GM19240 (cell line): Measurements from ENCODE around the gene SEMA6B.
"Not testable (repeated sequence)": the region's sequence is repeated elsewhere in the genome, so short reads cannot be mapped to it uniquely, and the experiment has no call there.

ENCODE experiments used
- DNase-seq: peaks from one replicate; pipeline ENCODE4 v3.0.0; 2011; ENCODE audit warnings: low spot score; ENCODE audit not compliant: insufficient read length

SEMA6B gene

GRCh38 chr19:4528843-4529242 is 30.6 kb downstream of the SEMA6B start:
- DNase-seq, result no peak

GRCh38 chr19:4527377-4527776 is 32.1 kb downstream of the SEMA6B start:
- DNase-seq, result not testable (repeated sequence)

- no peak for DNase-seq
These were observed 33.9 kb downstream of the SEMA6B start for GRCh38 chr19:4525563-4526002.

- peak; percentile 57 for DNase-seq
These were observed 34.5 kb downstream of the SEMA6B start for GRCh38 chr19:4524808-4525562.

- no peak for DNase-seq
These were observed 36.0 kb downstream of the SEMA6B start for GRCh38 chr19:4523306-4524110.

- DNase-seq, result no peak
These were observed 37.0 kb downstream of the SEMA6B start for GRCh38 chr19:4522291-4523002.

GRCh38 chr19:4521888-4522242 is 37.6 kb downstream of the SEMA6B start:
- DNase-seq, result no peak

- DNase-seq, result no peak
These were observed 38.2 kb downstream of the SEMA6B start for GRCh38 chr19:4521170-4521887.

- DNase-seq, result no peak
These were observed 39.8 kb downstream of the SEMA6B start for GRCh38 chr19:4519521-4520277.

- no peak for DNase-seq
These were observed 40.4 kb downstream of the SEMA6B start for GRCh38 chr19:4519172-4519496.

GRCh38 chr19:4518345-4519171 is 40.9 kb downstream of the SEMA6B start, which contains the start of gene PLIN4:
Gene PLIN4 (minus strand): TSS chr19:4518486. CDS start chr19:4518272, 214 bp downstream.
- no peak for DNase-seq

- DNase-seq, result no peak
These were observed 41.9 kb downstream of the SEMA6B start for GRCh38 chr19:4517451-4518057.

- no peak for DNase-seq
These were observed 42.6 kb downstream of the SEMA6B start for GRCh38 chr19:4516939-4517300.

GRCh38 chr19:4516199-4516938 is 43.1 kb downstream of the SEMA6B start:
- no peak for DNase-seq

- no peak for DNase-seq
These were observed 43.8 kb downstream of the SEMA6B start for GRCh38 chr19:4515732-4516131.

GRCh38 chr19:4513248-4513647 is 46.2 kb downstream of the SEMA6B start:
- DNase-seq, result no peak

GRCh38 chr19:4512070-4512469 is 47.4 kb downstream of the SEMA6B start:
- no peak for DNase-seq

GRCh38 chr19:4511300-4512054 is 48.0 kb downstream of the SEMA6B start:
- no peak for DNase-seq
